Upper lobe of left lung (tissue), 4 donors: ENCODE results near the gene CLEC14A.

Experiments used
- CTCF ChIP-seq, 6 experiments: fragments of 450-650 bp in 4 of 6; fragments of 200-600 bp in 2 of 6; sonication (generic) in 2 of 6; IDR thresholded peaks; one replicate each; pipeline ENCODE4 v1.5.1; 2016 to 2019; ENCODE audit warnings: antibody characterized with exemption in 6 of 6
- POLR2A ChIP-seq, 4 donors: fragments of 450-650 bp; IDR thresholded peaks; one replicate each; pipeline ENCODE4 v1.5.1; 2016 to 2017; ENCODE audit warnings: antibody characterized with exemption in 4 of 4, mild to moderate bottlenecking in 2 of 4

- TF ChIP-seq POLR2A (IDR thresholded peaks at IDR 0.05) (no peak), CTCF (IDR thresholded peaks at IDR 0.05) (no peak)
These were observed 41.8 kb upstream of the CLEC14A start for GRCh38 chr14:38297681-38298080.
